H1 (cell line): Measurements from ENCODE around the gene CDT1. TPM values are rescaled to one million over a fixed set of nuclear protein-coding genes. Genes with fewer than 3 reads are reported as not detected.
A peak's percentile ranks its signal among the peaks of the same experiment; 100 is the strongest.

Experiments used
- CTCF ChIA-PET: fragments of 300-600 bp; sonication (Branson Sonifier 250); formaldehyde crosslinking; loops from one replicate; lab custom pipeline; 2021; ENCODE audit not compliant: partially characterized antibody; lab: Charles Lee
- POLR2A ChIA-PET: fragments of 300-600 bp; sonication (Branson Sonifier 250); formaldehyde crosslinking; loops from one replicate; lab custom pipeline; 2021; ENCODE audit warnings: inconsistent platforms; ENCODE audit not compliant: partially characterized antibody; lab: Charles Lee
- DNase-seq, 2 experiments: peaks; one replicate each; pipeline versions ENCODE4 v3.0.0 to v3.0.0-alpha.2; 2010 to 2022; ENCODE audit warnings: low spot score in 2 of 2, low read depth in 1 of 2, mixed read lengths in 1 of 2
- FAIRE-seq: peaks from 2 replicates; lab custom pipeline; 2011; peaks lifted over from hg19 to GRCh38; lab: Jason Lieb, UNC
- H2AFZ ChIP-seq: 2 replicates; pipeline ENCODE4 v1.8.1; 2012; ENCODE audit warnings: low read length, inconsistent platforms
- H2AK5ac ChIP-seq: 2 replicates; pipeline ENCODE4 v1.6.1; 2013; ENCODE audit warnings: low read depth, low read length
- H2BK120ac ChIP-seq: replicated peaks from 2 replicates; pipeline ENCODE3; 2013; ENCODE audit warnings: low read depth, low read length, inconsistent platforms
- H2BK12ac ChIP-seq: 2 replicates; pipeline ENCODE4 v1.6.1; 2013; ENCODE audit warnings: low read depth, low read length
- H2BK15ac ChIP-seq: 2 replicates; pipeline ENCODE4 v1.6.1; 2013; ENCODE audit warnings: low read length
- H2BK20ac ChIP-seq: 2 replicates; pipeline ENCODE4 v1.6.1; 2013; ENCODE audit warnings: low read length
- H2BK5ac ChIP-seq: 2 replicates; pipeline ENCODE4 v1.6.1; 2013; ENCODE audit warnings: low read depth, low read length
- H3K14ac ChIP-seq: 2 replicates; pipeline ENCODE4 v1.6.1; 2013; ENCODE audit warnings: inconsistent platforms; ENCODE audit not compliant: insufficient read length
- H3K18ac ChIP-seq: 2 replicates; pipeline ENCODE4 v1.6.1; 2013; ENCODE audit warnings: low read length; ENCODE audit errors: extremely low read depth
- H3K23ac ChIP-seq: 2 replicates; pipeline ENCODE4 v1.6.1; 2013; ENCODE audit warnings: inconsistent platforms; ENCODE audit not compliant: insufficient read length
- H3K23me2 ChIP-seq: 2 replicates; pipeline ENCODE4 v1.6.1; 2013; ENCODE audit warnings: low read depth, low read length
- H3K27ac ChIP-seq: 2 replicates; pipeline ENCODE4 v1.6.1; 2011; ENCODE audit warnings: low read depth, low read length, inconsistent platforms
- H3K27me3 ChIP-seq, 4 experiments: replicated peaks in 1 of 4; 1 replicate in 1 of 4; 2 replicates in 3 of 4; pipeline versions ENCODE4 v1.6.1 to v1.8.1; 2011 to 2013; ENCODE audit warnings: low read length in 3 of 4, mild to moderate bottlenecking in 3 of 4, inconsistent platforms in 2 of 4, mixed read lengths in 2 of 4, moderate library complexity in 1 of 4; ENCODE audit not compliant: control insufficient read depth in 3 of 4, insufficient read depth in 3 of 4; ENCODE audit errors: extremely low read depth in 1 of 4
- H3K36me3 ChIP-seq, 4 experiments: 2 replicates each; pipeline versions ENCODE4 v1.6.1 to v1.8.1; 2011 to 2013; ENCODE audit warnings: mild to moderate bottlenecking in 4 of 4, low read length in 3 of 4, moderate library complexity in 2 of 4, control low read depth in 1 of 4, inconsistent platforms in 1 of 4; ENCODE audit not compliant: insufficient read depth in 4 of 4, control insufficient read depth in 2 of 4
- H3K4ac ChIP-seq: replicated peaks from 2 replicates; pipeline ENCODE3; 2013; ENCODE audit warnings: low read length, low read depth, mixed read lengths, inconsistent platforms; ENCODE audit not compliant: insufficient read length
- H3K4me1 ChIP-seq, 4 experiments: replicated peaks in 1 of 4; 1 replicate in 1 of 4; 2 replicates in 3 of 4; pipeline versions ENCODE4 v1.6.1 to v1.8.1; 2011 to 2013; ENCODE audit warnings: low read length in 3 of 4, inconsistent platforms in 2 of 4, mixed read lengths in 1 of 4; ENCODE audit not compliant: insufficient read depth in 4 of 4, control insufficient read depth in 3 of 4
- H3K4me2 ChIP-seq, 2 experiments: 2 replicates each; pipeline versions ENCODE4 v1.6.1 to v1.8.1; 2011 to 2013; ENCODE audit warnings: low read depth in 2 of 2, low read length in 2 of 2, control low read depth in 1 of 2, inconsistent platforms in 1 of 2, mild to moderate bottlenecking in 1 of 2; ENCODE audit not compliant: insufficient read depth in 1 of 2
- H3K4me3 ChIP-seq, 4 experiments: fragments of 200-600, 300-600 bp in 1 of 4; sonication (generic), shearing (Covaris generic), sonication (Bioruptor Twin) in 1 of 4; 2 replicates each; pipeline versions ENCODE4 v1.5.1 to v1.8.1; 2011 to 2016; ENCODE audit warnings: low read length in 4 of 4, low read depth in 3 of 4, control low read depth in 2 of 4, inconsistent platforms in 2 of 4, mild to moderate bottlenecking in 2 of 4, mixed read lengths in 1 of 4, moderate library complexity in 1 of 4; ENCODE audit not compliant: insufficient read depth in 2 of 4; ENCODE audit errors: extremely low read depth in 1 of 4
- H3K56ac ChIP-seq: replicated peaks from 2 replicates; pipeline ENCODE3; 2013; ENCODE audit warnings: low read depth, mild to moderate bottlenecking, mixed read lengths, low read length, inconsistent platforms; ENCODE audit not compliant: insufficient read length
- H3K79me1 ChIP-seq: 2 replicates; pipeline ENCODE4 v1.6.1; 2013; ENCODE audit warnings: low read depth, low read length, control low read depth
- H3K79me2 ChIP-seq, 2 experiments: 2 replicates each; pipeline versions ENCODE4 v1.6.1 to v1.8.1; 2012 to 2013; ENCODE audit warnings: low read length in 2 of 2, mild to moderate bottlenecking in 2 of 2, inconsistent platforms in 1 of 2; ENCODE audit not compliant: insufficient read depth in 2 of 2, control insufficient read depth in 1 of 2
- H3K9ac ChIP-seq, 4 experiments: replicated peaks in 1 of 4; 1 replicate in 1 of 4; 2 replicates in 3 of 4; pipeline versions ENCODE4 v1.6.1 to v1.8.1; 2011 to 2013; ENCODE audit warnings: low read depth in 3 of 4, low read length in 3 of 4, control low read depth in 2 of 4, mild to moderate bottlenecking in 2 of 4, moderate library complexity in 2 of 4, inconsistent platforms in 1 of 4; ENCODE audit errors: extremely low read depth in 1 of 4
- H3K9me3 ChIP-seq, 2 experiments: 2 replicates each; pipeline versions ENCODE4 v1.6.1 to v1.8.1; 2012 to 2013; ENCODE audit warnings: mild to moderate bottlenecking in 2 of 2, moderate library complexity in 2 of 2, control low read depth in 1 of 2, inconsistent platforms in 1 of 2, low read depth in 1 of 2, low read length in 1 of 2, mixed read lengths in 1 of 2; ENCODE audit not compliant: insufficient read depth in 2 of 2
- H4K20me1 ChIP-seq, 2 experiments: replicated peaks in 1 of 2; 2 replicates each; pipeline versions ENCODE3 to v1.8.1; 2011 to 2013; ENCODE audit warnings: inconsistent platforms in 2 of 2, low read length in 2 of 2, mild to moderate bottlenecking in 1 of 2; ENCODE audit not compliant: insufficient read depth in 2 of 2, control insufficient read depth in 1 of 2
- H4K5ac ChIP-seq: 2 replicates; pipeline ENCODE4 v1.6.1; 2013; ENCODE audit warnings: low read length, low read depth, mixed read lengths, inconsistent platforms; ENCODE audit not compliant: insufficient read length
- H4K8ac ChIP-seq: 2 replicates; pipeline ENCODE4 v1.8.0; 2013; ENCODE audit warnings: mild to moderate bottlenecking, moderate library complexity, low read length, inconsistent platforms; ENCODE audit not compliant: insufficient read depth; ENCODE audit errors: extremely low read depth
- H4K91ac ChIP-seq: replicated peaks from 2 replicates; pipeline ENCODE3; 2013; ENCODE audit warnings: low read length, mixed read lengths, inconsistent platforms; ENCODE audit not compliant: insufficient read length
- ASH2L ChIP-seq: fragments of 200-600, 300-600 bp; sonication (generic); IDR thresholded peaks from one replicate; pipeline ENCODE4 v1.7.1; 2017; ENCODE audit warnings: low read length
- CTBP2 ChIP-seq: IDR thresholded peaks from 2 replicates; pipeline ENCODE4 v1.7.0; 2011; ENCODE audit warnings: borderline replicate concordance, mild to moderate bottlenecking, moderate library complexity, mixed read lengths, low read length; ENCODE audit not compliant: insufficient read depth, insufficient read length
- GTF2F1 ChIP-seq: IDR thresholded peaks from 2 replicates; pipeline ENCODE4 v1.6.1; 2012; ENCODE audit warnings: low read depth, low read length, improper control_type of control experiment, borderline replicate concordance
- POU5F1 ChIP-seq: IDR thresholded peaks from 2 replicates; pipeline ENCODE4 v1.6.1; 2011; ENCODE audit warnings: low read depth, mild to moderate bottlenecking, low read length, moderate library complexity
- RXRA ChIP-seq: IDR thresholded peaks from 2 replicates; pipeline ENCODE4 v1.6.1; 2011; ENCODE audit warnings: low read depth, mild to moderate bottlenecking, low read length, moderate library complexity; ENCODE audit not compliant: insufficient read depth
- SIN3A ChIP-seq, 2 experiments: IDR thresholded peaks in 1 of 2; conservative IDR thresholded peaks in 1 of 2; 2 replicates each; pipeline ENCODE4 v1.6.1; 2011 to 2012; ENCODE audit warnings: low read length in 2 of 2, improper control_type of control experiment in 1 of 2, low read depth in 1 of 2, mild to moderate bottlenecking in 1 of 2
- SIRT6 ChIP-seq: IDR thresholded peaks from one replicate; pipeline ENCODE4 v1.7.1; 2012; ENCODE audit warnings: low read length, inconsistent platforms
- SP1 ChIP-seq: IDR thresholded peaks from 2 replicates; pipeline ENCODE4 v1.6.1; 2011; ENCODE audit warnings: low read depth, low read length
- SUZ12 ChIP-seq: fragments of 200-600 bp; sonication (generic); IDR thresholded peaks from 2 replicates; pipeline ENCODE4 v1.6.1; 2012; ENCODE audit warnings: mild to moderate bottlenecking, inconsistent platforms, low read length, moderate library complexity, mixed read lengths
- TEAD4 ChIP-seq: IDR thresholded peaks from 2 replicates; pipeline ENCODE4 v1.6.1; 2012; ENCODE audit warnings: low read depth, low read length, inconsistent platforms, mixed read lengths
- USF2 ChIP-seq: IDR thresholded peaks from 2 replicates; pipeline ENCODE4 v1.6.1; 2011; ENCODE audit warnings: low read length, improper control_type of control experiment
- ZNF274 ChIP-seq: IDR thresholded peaks from 2 replicates; pipeline ENCODE4 v1.7.0; 2012; ENCODE audit warnings: low read length, borderline replicate concordance; ENCODE audit errors: extremely low read depth
- WGBS, 2 experiments: shearing (Covaris generic) in 1 of 2; methylation state at CpG; one replicate each; pipeline versions ENCODE4 v1.1.6 to v1.1.7; 2013 to 2015; ENCODE audit warnings: low lambda C conversion rate in 2 of 2, mixed read lengths in 2 of 2, inconsistent platforms in 1 of 2, low coverage in 1 of 2, missing lambda C conversion rate in 1 of 2; ENCODE audit not compliant: insufficient replicate concordance in 2 of 2, insufficient coverage in 1 of 2, insufficient read length in 1 of 2; ENCODE audit errors: extremely low coverage in 1 of 2, missing lambda C conversion rate in 1 of 2; 5-methylcytosine and 5-hydroxymethylcytosine counted together
- polyA plus RNA-seq, 7 experiments: library from polyadenylated mRNA; depleted of rRNA in 3 of 7; stranded (reverse) in 5 of 7; unstranded in 2 of 7; fragments of >200 nt in 5 of 7; fragments of 200-250 nt in 2 of 7; gene quantifications; 1 replicate in 5 of 7; 2 replicates in 1 of 7; 4 replicates in 1 of 7; pipeline versions ENCODE4 v1.2.1 to v1.2.3, GENCODE V29; 2011 to 2013; ENCODE audit warnings: missing spikeins in 2 of 7, mixed read lengths in 2 of 7
- total RNA-seq: library from RNA; stranded (reverse); fragmentation: NEBNext Ultra II Directional; extraction: Animal tissue kit (Norgen Biotek cat#: 25700); gene quantifications from 2 replicates; pipeline ENCODE4 v1.2.1, GENCODE V29; 2021

Gene CDT1
- total and polyA plus RNA-seq, 2 of the 8 experiments (the other 6 are each of a cell fraction or from before 2014, with no cell fraction given): 76.7 to 95.4 TPM

- H2AFZ ChIP-seq: no peak overlapping the region
- no peak overlapping the region for H4K5ac ChIP-seq
- H2BK20ac ChIP-seq: no peak overlapping the region
- 91% methylated on average over 23 of the region's 30 CpGs; no CpG with 5 or more reads in 1 of the 2 experiments for WGBS, 2 experiments
- peaks cover 0 to 30% of the 10 kb centered on the region in 2 experiments; a peak in 1 of 4 replicates for H3K79me2 ChIP-seq
- CTCF ChIA-PET: interaction anchor here (0.8 to 7.4 kb wide), 10 partner anchors 9 to 79 kb away, joined by 3 to 94 read pairs (median 5); partner anchors contain the start of gene APRT
- peaks cover 2 to 20% (median 10%) of the 10 kb centered on the region in 4 experiments for H3K4me1 ChIP-seq
- H3K27ac ChIP-seq: no peak overlapping the region
- peaks cover 4% of the 10 kb centered on the region; the same call in 1 of the 2 replicates for H3K79me1 ChIP-seq
- no peak overlapping the region for H3K4ac ChIP-seq
- H3K4me3 ChIP-seq: no peak overlapping the region
- H3K18ac ChIP-seq: no peak overlapping the region; the same call in 1 of the 2 replicates
- H3K36me3 ChIP-seq: no peaks in the 10 kb centered on the region
- H3K23ac ChIP-seq: no peak overlapping the region
- H3K4me2 ChIP-seq: no peak overlapping the region; a peak in 1 of 4 replicates
- POLR2A ChIA-PET: interaction anchor here (1.2 to 4.7 kb wide), 4 partner anchors 10 to 18 kb away, joined by 5 to 16 read pairs (median 8); no protein-coding TSS in a partner anchor
- peak overlapping the region; percentile 75; the same call in 1 of the 2 replicates for H4K8ac ChIP-seq
- H3K14ac ChIP-seq: no peak overlapping the region
- H2AK5ac ChIP-seq: no peak overlapping the region
- H3K27me3 ChIP-seq: no peaks in the 10 kb centered on the region
- no peak overlapping the region for H3K56ac ChIP-seq
- DNase-seq: no peak
- no peak overlapping the region for H2BK120ac ChIP-seq
- FAIRE-seq: no peak
- H2BK15ac ChIP-seq: no peak overlapping the region
- H3K9ac ChIP-seq: 0 out of 7 replicates have a peak overlapping the region, but pooled peaks of 1 of the 4 experiments have one; percentile 2
- H2BK5ac ChIP-seq: no peak overlapping the region
- no peaks in the 10 kb centered on the region for H3K9me3 ChIP-seq
- peaks cover 3% of the 10 kb centered on the region; the same call in 1 of the 2 replicates for H3K23me2 ChIP-seq
- H4K20me1 ChIP-seq: peaks cover 0 to 8% of the 10 kb centered on the region in 2 experiments
- peak overlapping the region; percentile 75; the same call in 1 of the 2 replicates for H2BK12ac ChIP-seq
- H4K91ac ChIP-seq: peak overlapping the region; percentile 42
- TF ChIP-seq SP1 (no peak), GTF2F1 (no peak), ZNF274 (no peak), TEAD4 (no peak), RXRA (no peak), SIN3A (conservative IDR thresholded peaks at IDR 0.05 in 1 of 2, IDR thresholded peaks at IDR 0.05 in 1 of 2; ENCODE audit: low read depth in 1 of 2, low read length in 2 of 2) (no peak), SUZ12 (no peak), SIRT6 (no peak), ASH2L (no peak), POU5F1 (no peak), CTBP2 (no peak), USF2 (no peak)
Observed at GRCh38 chr16:88778541-88779065, 25.0 kb upstream of the CDT1 start.
